Spleen (tissue), 11 donors: ENCODE results near the gene MYO15A. TPM values are rescaled to one million over a fixed set of nuclear protein-coding genes. Genes with fewer than 3 reads are reported as not detected.

Experiments
- DNase-seq: peaks from one replicate; pipeline ENCODE4 v3.0.0-alpha.2; 2020
- H3K27ac ChIP-seq, 8 donors: fragments of 200-600 bp; sonication (generic) in 7 of 8; 1 replicate in 4 of 8; 2 replicates in 4 of 8; pipeline versions ENCODE4 v1.5.0 to v1.8.0; 2016 to 2021; ENCODE audit warnings: inconsistent platforms in 4 of 8, mild to moderate bottlenecking in 4 of 8, moderate library complexity in 1 of 8
- H3K27me3 ChIP-seq, 7 donors: fragments of 200-600 bp; sonication (generic) in 6 of 7; replicated peaks in 1 of 7; 1 replicate in 4 of 7; 2 replicates in 3 of 7; pipeline versions ENCODE4 v1.5.0 to v1.8.0; 2016 to 2021; ENCODE audit warnings: inconsistent platforms in 3 of 7, mild to moderate bottlenecking in 1 of 7
- H3K36me3 ChIP-seq, 6 donors: fragments of 200-600 bp; sonication (generic) in 5 of 6; 1 replicate in 4 of 6; 2 replicates in 2 of 6; pipeline versions ENCODE4 v1.5.0 to v1.8.0; 2016 to 2021; ENCODE audit warnings: inconsistent platforms in 2 of 6
- H3K4me1 ChIP-seq, 6 donors: fragments of 200-600 bp; sonication (generic) in 5 of 6; 1 replicate in 3 of 6; 2 replicates in 3 of 6; pipeline versions ENCODE4 v1.5.0 to v1.8.0; 2016 to 2021; ENCODE audit warnings: inconsistent platforms in 3 of 6
- H3K4me3 ChIP-seq, 8 donors: fragments of 200-600 bp; sonication (generic) in 7 of 8; 1 replicate in 4 of 8; 2 replicates in 4 of 8; pipeline versions ENCODE4 v1.5.0 to v1.8.0; 2016 to 2021; ENCODE audit warnings: inconsistent platforms in 4 of 8, mild to moderate bottlenecking in 4 of 8, moderate library complexity in 2 of 8
- H3K9me3 ChIP-seq, 8 donors: fragments of 200-600 bp; sonication (generic) in 7 of 8; 1 replicate in 4 of 8; 2 replicates in 4 of 8; pipeline versions ENCODE4 v1.5.0 to v1.8.0; 2016 to 2021; ENCODE audit warnings: inconsistent platforms in 4 of 8
- POLR2A ChIP-seq, 3 donors: fragments of 450-650 bp; IDR thresholded peaks; one replicate each; pipeline ENCODE4 v1.5.1; 2017; ENCODE audit warnings: antibody characterized with exemption in 3 of 3, mild to moderate bottlenecking in 1 of 3
- POLR2AphosphoS5 ChIP-seq, 3 donors: sonication (generic); formaldehyde crosslinking; IDR thresholded peaks; one replicate each; pipeline ENCODE4 v1.5.1; 2017; ENCODE audit warnings: antibody characterized with exemption in 3 of 3
- WGBS, 5 donors: extraction: QIAGEN DNeasy Blood & Tissue Kit in 3 of 5; methylation state at CpG; one replicate each; pipeline versions ENCODE4 v1.1.5 to v1.1.7; 2013 to 2018; 5-methylcytosine and 5-hydroxymethylcytosine counted together
- intact Hi-C: fragments of 100-400 bp; cut with DNase I; formaldehyde crosslinking; loops from one replicate; pipeline ENCODE4 v1.15.0; 2023; ENCODE audit warnings: low total_unique reads
- polyA plus RNA-seq, 3 donors: library from polyadenylated mRNA; stranded (reverse); fragments of 200-250 nt; gene quantifications; one replicate each; pipeline ENCODE4 v1.2.1, GENCODE V29; 2013
- total RNA-seq, 7 donors: library from RNA; depleted of rRNA in 3 of 7; stranded (reverse); fragments of >200 nt in 3 of 7; fragmentation: NEBNext Ultra II Directional in 4 of 7; extraction: Animal tissue kit (Norgen Biotek cat#: 25700) in 4 of 7; gene quantifications; one replicate each; pipeline versions ENCODE4 v1.1.0 to v1.2.1, GENCODE V29; 2016 to 2021
- TF ChIP-seq, protein P1 (sequence below), 11 experiments: fragments of 200-600 bp in 7 of 11; fragments of 450-650 bp in 4 of 11; sonication (generic) in 4 of 11; IDR thresholded peaks in 8 of 11; conservative IDR thresholded peaks in 3 of 11; 1 replicate in 7 of 11; 2 replicates in 4 of 11; pipeline versions ENCODE4 v1.4.0 to v1.8.0; 2016 to 2021; ENCODE audit warnings: antibody characterized with exemption in 11 of 11, inconsistent platforms in 4 of 11, mild to moderate bottlenecking in 1 of 11
- donor health status: healthy with polysubstance abuse.
- donor health status: DM: no; HTN: no; CAD: no; lungs with moderate emphysema.
- donor health status: DM: no; HTN: no; CAD: no.
- donor health status: Bipolar disorder and iron deficiency.
- donor health status: healthy.
- donor health status: DM: no; HTN: no; CAD: no.
- donor health status: DM: yes; HTN: yes; CAD: no.

Gene MYO15A
- total and polyA plus RNA-seq, 10 donors = 0.26 to 1.9 (median 0.84) TPM

- H3K9me3 ChIP-seq = no peaks in the 10 kb centered on the region
- WGBS, 5 donors = 91 to 100% (median 98%) methylated on average over 10 of the region's 10 CpGs
- no peak for TF ChIP-seq POLR2AphosphoS5 (IDR thresholded peaks at IDR 0.05)
- no peak for TF ChIP-seq POLR2A (IDR thresholded peaks at IDR 0.05)
- TF ChIP-seq, protein P1, sequence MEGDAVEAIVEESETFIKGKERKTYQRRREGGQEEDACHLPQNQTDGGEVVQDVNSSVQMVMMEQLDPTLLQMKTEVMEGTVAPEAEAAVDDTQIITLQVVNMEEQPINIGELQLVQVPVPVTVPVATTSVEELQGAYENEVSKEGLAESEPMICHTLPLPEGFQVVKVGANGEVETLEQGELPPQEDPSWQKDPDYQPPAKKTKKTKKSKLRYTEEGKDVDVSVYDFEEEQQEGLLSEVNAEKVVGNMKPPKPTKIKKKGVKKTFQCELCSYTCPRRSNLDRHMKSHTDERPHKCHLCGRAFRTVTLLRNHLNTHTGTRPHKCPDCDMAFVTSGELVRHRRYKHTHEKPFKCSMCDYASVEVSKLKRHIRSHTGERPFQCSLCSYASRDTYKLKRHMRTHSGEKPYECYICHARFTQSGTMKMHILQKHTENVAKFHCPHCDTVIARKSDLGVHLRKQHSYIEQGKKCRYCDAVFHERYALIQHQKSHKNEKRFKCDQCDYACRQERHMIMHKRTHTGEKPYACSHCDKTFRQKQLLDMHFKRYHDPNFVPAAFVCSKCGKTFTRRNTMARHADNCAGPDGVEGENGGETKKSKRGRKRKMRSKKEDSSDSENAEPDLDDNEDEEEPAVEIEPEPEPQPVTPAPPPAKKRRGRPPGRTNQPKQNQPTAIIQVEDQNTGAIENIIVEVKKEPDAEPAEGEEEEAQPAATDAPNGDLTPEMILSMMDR (IDR thresholded peaks at IDR 0.05 in 8 of 11, conservative IDR thresholded peaks at IDR 0.05 in 3 of 11) = no peak
- peaks cover 0 to 7% (median 2%) of the 10 kb centered on the region in 6 donors for H3K4me1 ChIP-seq
- no peak overlapping the region for H3K4me3 ChIP-seq
- H3K27ac ChIP-seq = no peak overlapping the region
- intact Hi-C loops = no loop called here
- H3K36me3 ChIP-seq = peaks cover 0 to 90% (median 66%) of the 10 kb centered on the region in 6 donors
- DNase-seq = no peak
- no peaks in the 10 kb centered on the region for H3K27me3 ChIP-seq
Measured at GRCh38 chr17:18094409-18094807, 14.1 kb upstream of the MYO15A start.

DNA sequence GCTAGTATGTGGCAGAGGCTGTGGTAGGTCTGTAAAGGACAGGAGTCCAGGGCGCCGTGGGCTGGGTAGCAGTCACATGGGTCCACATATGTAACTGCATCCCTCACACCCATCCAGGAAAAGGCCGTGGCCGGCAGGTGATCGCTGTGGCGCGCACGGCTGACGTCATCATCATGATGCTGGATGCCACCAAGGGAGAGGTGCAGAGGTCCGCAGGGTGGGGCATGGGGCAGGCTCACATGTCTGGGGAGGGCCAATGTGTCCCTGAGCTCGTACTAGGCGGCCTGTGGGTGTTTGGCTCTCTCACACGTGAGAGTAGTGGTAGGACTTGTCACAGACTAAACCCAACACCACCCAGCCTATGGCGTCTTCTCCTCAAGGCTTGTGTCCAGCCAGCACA lies 9.0 kb upstream of the MYO15A start:
- Histone ChIP-seq H3K36me3 (peaks cover 0 to 97% (median 80%) of the 10 kb centered on the region in 6 donors), H3K27me3 (no peaks in the 10 kb centered on the region), H3K4me3 (no peak overlapping the region), H3K4me1 (peaks cover 0 to 19% (median 9%) of the 10 kb centered on the region in 6 donors), H3K9me3 (no peaks in the 10 kb centered on the region), H3K27ac (no peak overlapping the region)
- intact Hi-C loops = no loop called here
- WGBS, 5 donors = 87 to 95% (median 92%) methylated on average over 14 of the region's 14 CpGs
- TF ChIP-seq, protein P1 (IDR thresholded peaks at IDR 0.05 in 8 of 11, conservative IDR thresholded peaks at IDR 0.05 in 3 of 11) = no peak
- no peak for TF ChIP-seq POLR2AphosphoS5 (IDR thresholded peaks at IDR 0.05)
- TF ChIP-seq POLR2A (IDR thresholded peaks at IDR 0.05) = no peak
- no peak for DNase-seq

GRCh38 chr17:18100616-18101015 lies 7.9 kb upstream of the MYO15A start:
- DNase-seq = no peak
- Histone ChIP-seq H3K27me3 (no peaks in the 10 kb centered on the region), H3K36me3 (peaks cover 0 to 97% (median 75%) of the 10 kb centered on the region in 6 donors), H3K4me1 (peaks cover 0 to 19% (median 9%) of the 10 kb centered on the region in 6 donors), H3K4me3 (no peak overlapping the region), H3K9me3 (no peaks in the 10 kb centered on the region), H3K27ac (no peak overlapping the region)
- TF ChIP-seq, protein P1 (IDR thresholded peaks at IDR 0.05 in 8 of 11, conservative IDR thresholded peaks at IDR 0.05 in 3 of 11) = no peak
- no peak for TF ChIP-seq POLR2AphosphoS5 (IDR thresholded peaks at IDR 0.05)
- no peak for TF ChIP-seq POLR2A (IDR thresholded peaks at IDR 0.05)
- intact Hi-C loops = no loop called here
- WGBS, 5 donors = 89 to 93% (median 91%) methylated on average over 9 to 10 of the region's 10 CpGs

DNA sequence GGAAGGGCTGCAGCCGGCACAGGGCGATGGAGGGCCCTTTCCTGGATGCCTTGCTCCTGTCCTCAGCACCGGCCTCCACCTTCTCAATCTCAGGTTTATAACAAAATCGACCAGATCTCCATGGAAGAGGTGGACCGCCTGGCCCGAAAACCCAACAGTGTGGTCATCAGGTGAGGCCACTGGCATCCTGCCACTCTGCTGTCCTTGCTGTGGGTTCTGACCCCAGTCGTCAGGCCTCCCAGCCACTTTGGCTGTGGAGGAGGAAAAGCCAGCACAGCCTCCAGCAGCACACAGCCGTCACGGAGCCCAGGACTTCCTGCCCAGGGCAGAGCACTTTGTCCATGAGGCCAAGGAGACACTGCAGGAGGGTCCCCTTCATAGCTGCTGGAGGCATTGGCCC lies 6.7 kb upstream of the MYO15A start:
- Histone ChIP-seq H3K4me1 (peaks cover 0 to 19% (median 9%) of the 10 kb centered on the region in 6 donors), H3K27ac (peak overlapping the region in 1 of 8 donors; percentile 27), H3K36me3 (peaks cover 0 to 97% (median 71%) of the 10 kb centered on the region in 6 donors), H3K4me3 (no peak overlapping the region), H3K9me3 (no peaks in the 10 kb centered on the region), H3K27me3 (no peaks in the 10 kb centered on the region)
- intact Hi-C loops = no loop called here
- 66 to 86% (median 80%) methylated on average over 6 to 9 of the region's 9 CpGs for WGBS, 5 donors
- no peak for DNase-seq
- TF ChIP-seq, protein P1 (IDR thresholded peaks at IDR 0.05 in 8 of 11, conservative IDR thresholded peaks at IDR 0.05 in 3 of 11) = no peak
- TF ChIP-seq POLR2A (IDR thresholded peaks at IDR 0.05) (no peak), POLR2AphosphoS5 (IDR thresholded peaks at IDR 0.05) (peak in 1 of 3 donors; percentile 49)
